PC-3 (cell line): Measurements from ENCODE around the gene MPPED1. TPM values are rescaled to one million over a fixed set of nuclear protein-coding genes. Genes with fewer than 3 reads are reported as not detected.

ENCODE experiments used
- ATAC-seq: fragments of 200-7000 bp; cut with Tn5 transposase; 2 replicates; pipeline ENCODE4 v1.9.1; 2020; ENCODE audit warnings: mild to moderate bottlenecking, moderate library complexity
- BruUV-seq: library from RNA; stranded (reverse); fragments of 400-500 nt; replicated peaks from 2 replicates; lab custom pipeline; 2021; lab: Mats Ljungman, UMichigan
- CTCF ChIA-PET: fragments of 300-600 bp; sonication (Branson Sonifier 250); formaldehyde crosslinking; loops from one replicate; lab custom pipeline; 2022; ENCODE audit warnings: antibody characterized with exemption; lab: Charles Lee
- POLR2A ChIA-PET: fragments of 300-600 bp; sonication (Branson Sonifier 250); formaldehyde crosslinking; loops from one replicate; lab custom pipeline; 2022; ENCODE audit warnings: antibody characterized with exemption; ENCODE audit not compliant: unreplicated experiment; lab: Charles Lee
- DNase-seq: peaks from one replicate; pipeline ENCODE4 v3.0.0-alpha.2; 2015
- H2AFZ ChIP-seq: fragments of 300-600 bp; sonication (generic); 2 replicates; pipeline ENCODE4 v1.6.0; 2016; ENCODE audit warnings: antibody characterized with exemption, low read length
- H3F3A ChIP-seq: fragments of 300-600 bp; sonication (generic); one replicate; pipeline ENCODE4 v1.6.0; 2017; ENCODE audit warnings: antibody characterized with exemption, low read length, control low read depth, mild to moderate bottlenecking; ENCODE audit not compliant: unreplicated experiment
- H3K27ac ChIP-seq: fragments of 300-600 bp; sonication (generic); 2 replicates; pipeline ENCODE4 v1.5.1; 2016; ENCODE audit warnings: mild to moderate bottlenecking, low read length
- H3K27me3 ChIP-seq: fragments of 300-600 bp; sonication (generic); 2 replicates; pipeline ENCODE4 v1.6.1; 2016; ENCODE audit warnings: low read length, mixed read lengths
- H3K36me3 ChIP-seq: fragments of 300-600 bp; sonication (generic); 2 replicates; pipeline ENCODE4 v1.6.1; 2016; ENCODE audit warnings: low read depth, mixed run types, low read length, mixed read lengths
- H3K4me1 ChIP-seq: fragments of 300-600 bp; sonication (generic); 2 replicates; pipeline ENCODE4 v1.5.1; 2016; ENCODE audit warnings: low read length; ENCODE audit not compliant: insufficient read depth
- H3K4me2 ChIP-seq: fragments of 300-600 bp; sonication (generic); 2 replicates; pipeline ENCODE4 v1.6.0; 2016; ENCODE audit warnings: low read length
- H3K4me3 ChIP-seq: fragments of 300-600 bp; sonication (generic); 2 replicates; pipeline ENCODE4 v1.5.1; 2016; ENCODE audit warnings: mild to moderate bottlenecking, low read length, mixed read lengths
- H3K79me2 ChIP-seq: fragments of 300-600 bp; sonication (generic); 2 replicates; pipeline ENCODE4 v1.6.1; 2017; ENCODE audit warnings: low read length, mixed read lengths
- H3K9ac ChIP-seq: fragments of 300-600 bp; sonication (generic); 2 replicates; pipeline ENCODE4 v1.6.0; 2016; ENCODE audit warnings: mild to moderate bottlenecking, low read length
- H3K9me2 ChIP-seq: fragments of 300-600 bp; sonication (generic); replicated peaks from 2 replicates; pipeline ENCODE4 v1.6.1; 2016; ENCODE audit warnings: mixed run types, low read length, mixed read lengths
- H3K9me3 ChIP-seq: fragments of 300-600 bp; sonication (generic); 2 replicates; pipeline ENCODE4 v1.6.1; 2016; ENCODE audit warnings: low read length, mixed read lengths
- H4K20me1 ChIP-seq: fragments of 300-600 bp; sonication (generic); 2 replicates; pipeline ENCODE4 v1.6.1; 2016; ENCODE audit warnings: low read length, mixed read lengths
- EZH2 ChIP-seq: fragments of 300-600 bp; sonication (generic); IDR thresholded peaks from one replicate; pipeline ENCODE4 v1.6.1; 2017; ENCODE audit warnings: antibody characterized with exemption, mild to moderate bottlenecking, low read length; ENCODE audit not compliant: unreplicated experiment
- EZH2phosphoT487 ChIP-seq: fragments of 300-600 bp; sonication (generic); IDR thresholded peaks from 2 replicates; pipeline ENCODE4 v1.6.1; 2018; ENCODE audit warnings: mild to moderate bottlenecking, antibody characterized with exemption, low read length, borderline replicate concordance
- intact Hi-C: fragments of 100-400 bp; cut with micrococcal nuclease; formaldehyde crosslinking; loops from 2 replicates; pipeline ENCODE4 v1.9.0; 2023
- total RNA-seq: library from RNA; depleted of rRNA; stranded (reverse); fragments of >200 nt; gene quantifications from 2 replicates; pipeline ENCODE4 v1.2.3, GENCODE V29; 2014
- TF ChIP-seq, protein P1 (sequence below): fragments of 300-600 bp; sonication (generic); conservative IDR thresholded peaks from 2 replicates; pipeline ENCODE4 v1.5.1; 2017; ENCODE audit warnings: antibody characterized with exemption, low read depth, mild to moderate bottlenecking, low read length

The MPPED1 gene
- total RNA-seq, 1 experiment from 2014 or later = not detected

DNA sequence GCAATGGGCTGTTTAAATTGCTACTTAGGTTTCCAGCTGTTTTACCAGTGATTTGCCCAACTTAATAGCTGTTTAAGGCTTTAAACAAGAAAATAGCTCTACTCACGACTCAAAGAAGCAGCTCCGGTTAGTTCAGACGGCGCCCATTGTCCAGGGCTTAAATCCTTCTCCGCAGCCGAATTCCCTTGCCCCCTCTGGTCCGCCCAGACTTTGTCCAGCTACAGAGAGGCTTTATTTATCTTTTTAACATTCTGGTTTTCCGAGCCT, 47.7 kb upstream of the MPPED1 start:
- peaks cover 30% of the 10 kb centered on the region for H3K27me3 ChIP-seq
- CTCF ChIA-PET = no interaction called here
- BruUV-seq = no TSS peak

DNA sequence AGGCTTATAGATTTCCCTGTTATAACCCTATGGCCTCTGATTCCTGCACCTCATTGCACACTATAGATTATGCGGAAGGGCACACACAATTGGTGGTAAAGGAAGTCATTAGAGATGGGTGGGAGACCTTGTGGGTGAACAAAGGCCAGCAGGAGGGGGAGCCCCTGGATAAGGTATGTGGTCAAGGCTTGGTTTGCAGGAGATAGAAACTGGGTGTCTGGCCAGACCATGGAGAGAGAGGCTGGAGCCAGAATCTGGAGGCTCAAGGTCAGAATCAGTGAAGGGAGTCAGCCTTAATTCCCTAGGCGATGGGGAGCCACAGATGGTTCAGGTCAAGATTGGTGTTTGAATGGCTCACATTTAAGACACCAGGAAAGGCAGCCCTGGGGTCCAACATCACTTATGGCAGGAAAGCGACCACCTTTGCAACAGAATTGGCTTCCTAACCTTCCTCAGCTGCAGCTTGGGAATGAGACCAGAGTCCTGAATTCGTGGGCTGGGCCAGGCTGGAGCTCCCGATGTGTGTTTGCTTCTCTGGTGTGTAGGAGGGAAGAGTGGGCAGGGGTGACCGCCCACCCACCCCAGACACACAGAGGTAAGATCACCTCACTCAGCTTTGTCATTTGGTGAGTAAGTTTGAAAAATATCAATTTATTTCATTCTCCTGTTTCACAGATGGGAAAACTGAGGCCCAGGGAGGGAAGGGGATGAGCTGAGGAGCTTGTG, 45.9 kb upstream of the MPPED1 start:
- no peak overlapping the region for H3K9ac ChIP-seq
- peaks cover 25% of the 10 kb centered on the region for H3K27me3 ChIP-seq
- H3K36me3 ChIP-seq = no peaks in the 10 kb centered on the region
- H4K20me1 ChIP-seq = no peaks in the 10 kb centered on the region
- H3K4me2 ChIP-seq = no peak overlapping the region
- no peak overlapping the region for H2AFZ ChIP-seq
- BruUV-seq = no TSS peak
- TF ChIP-seq EZH2 (no peak), EZH2phosphoT487 (no peak)
- TF ChIP-seq, protein P1, sequence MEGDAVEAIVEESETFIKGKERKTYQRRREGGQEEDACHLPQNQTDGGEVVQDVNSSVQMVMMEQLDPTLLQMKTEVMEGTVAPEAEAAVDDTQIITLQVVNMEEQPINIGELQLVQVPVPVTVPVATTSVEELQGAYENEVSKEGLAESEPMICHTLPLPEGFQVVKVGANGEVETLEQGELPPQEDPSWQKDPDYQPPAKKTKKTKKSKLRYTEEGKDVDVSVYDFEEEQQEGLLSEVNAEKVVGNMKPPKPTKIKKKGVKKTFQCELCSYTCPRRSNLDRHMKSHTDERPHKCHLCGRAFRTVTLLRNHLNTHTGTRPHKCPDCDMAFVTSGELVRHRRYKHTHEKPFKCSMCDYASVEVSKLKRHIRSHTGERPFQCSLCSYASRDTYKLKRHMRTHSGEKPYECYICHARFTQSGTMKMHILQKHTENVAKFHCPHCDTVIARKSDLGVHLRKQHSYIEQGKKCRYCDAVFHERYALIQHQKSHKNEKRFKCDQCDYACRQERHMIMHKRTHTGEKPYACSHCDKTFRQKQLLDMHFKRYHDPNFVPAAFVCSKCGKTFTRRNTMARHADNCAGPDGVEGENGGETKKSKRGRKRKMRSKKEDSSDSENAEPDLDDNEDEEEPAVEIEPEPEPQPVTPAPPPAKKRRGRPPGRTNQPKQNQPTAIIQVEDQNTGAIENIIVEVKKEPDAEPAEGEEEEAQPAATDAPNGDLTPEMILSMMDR = no peak
- no peaks in the 10 kb centered on the region for H3K9me3 ChIP-seq
- no peak overlapping the region for H3K27ac ChIP-seq
- H3F3A ChIP-seq = no peaks in the 10 kb centered on the region
- DNase-seq = no peak
- ChIA-PET CTCF (no interaction called here), POLR2A (no interaction called here)
- H3K79me2 ChIP-seq = no peaks in the 10 kb centered on the region
- H3K9me2 ChIP-seq = no peaks in the 10 kb centered on the region
- no peaks in the 10 kb centered on the region for H3K4me1 ChIP-seq
- ATAC-seq = no peak
- intact Hi-C loops = no loop called here
- H3K4me3 ChIP-seq = no peak overlapping the region

More for the DNA sequence above, 47.7 kb upstream of the MPPED1 start:
- Histone ChIP-seq H3K4me1 (no peaks in the 10 kb centered on the region), H3K36me3 (no peaks in the 10 kb centered on the region), H3K9me2 (no peaks in the 10 kb centered on the region), H3K4me2 (no peak overlapping the region), H3K9ac (no peak overlapping the region), H3K79me2 (no peaks in the 10 kb centered on the region), H3K4me3 (no peak overlapping the region), H3K9me3 (no peaks in the 10 kb centered on the region), H3K27ac (no peak overlapping the region), H2AFZ (no peak overlapping the region), H4K20me1 (no peaks in the 10 kb centered on the region), H3F3A (no peaks in the 10 kb centered on the region)
- intact Hi-C loops = no loop called here
- DNase-seq = no peak
- no peak for ATAC-seq
- TF ChIP-seq EZH2 = no peak
- TF ChIP-seq EZH2phosphoT487 = no peak
- TF ChIP-seq, protein P1 = no peak
- POLR2A ChIA-PET = no interaction called here

DNA sequence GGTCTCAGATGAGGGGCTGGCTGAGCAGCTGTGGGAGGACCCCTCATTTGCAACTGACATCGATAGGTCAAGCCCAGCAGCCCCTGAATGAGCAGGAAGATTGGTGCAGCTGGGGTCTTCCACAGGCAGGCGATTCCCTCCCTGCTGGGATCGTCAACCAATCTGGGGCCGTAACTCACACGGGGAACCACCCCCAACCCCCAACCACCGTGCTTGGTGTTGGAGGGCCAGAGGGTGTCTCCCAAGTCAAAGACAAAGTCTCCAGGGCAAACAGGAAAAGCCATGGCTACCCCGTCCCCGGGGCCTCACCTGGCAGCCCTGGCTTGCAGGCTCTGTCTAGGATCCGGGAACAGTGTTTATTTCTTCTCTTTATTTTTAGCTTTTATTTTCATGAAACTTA, 41.8 kb upstream of the MPPED1 start:
- no peaks in the 10 kb centered on the region for H3K36me3 ChIP-seq
- ChIA-PET CTCF (no interaction called here), POLR2A (no interaction called here)
- ATAC-seq (no peak), DNase-seq (no peak)
- no peak for TF ChIP-seq EZH2phosphoT487
- H3K4me3 ChIP-seq = no peak overlapping the region
- no peaks in the 10 kb centered on the region for H3K4me1 ChIP-seq
- H3F3A ChIP-seq = no peaks in the 10 kb centered on the region
- no peaks in the 10 kb centered on the region for H3K9me3 ChIP-seq
- H3K79me2 ChIP-seq = no peaks in the 10 kb centered on the region
- H3K27me3 ChIP-seq = peaks cover 30% of the 10 kb centered on the region
- intact Hi-C loops = no loop called here
- no peaks in the 10 kb centered on the region for H4K20me1 ChIP-seq
- H2AFZ ChIP-seq = no peak overlapping the region
- H3K9me2 ChIP-seq = no peaks in the 10 kb centered on the region
- H3K4me2 ChIP-seq = no peak overlapping the region
- no TSS peak for BruUV-seq
- H3K27ac ChIP-seq = no peak overlapping the region
- H3K9ac ChIP-seq = no peak overlapping the region
